ENCODE data around the gene SH3RF3.

- TF ChIP-seq POLR2AphosphoS5 (IDR thresholded peaks at IDR 0.05) (no peak), POLR2A (IDR thresholded peaks at IDR 0.05) (no peak), CTCF (IDR thresholded peaks at IDR 0.05) (no peak)
Measured at GRCh38 chr2:109482361-109482861, 353.4 kb downstream of the SH3RF3 start.
